ENCODE data around the gene PLAAT3. TPM values are rescaled to one million over a fixed set of nuclear protein-coding genes. Genes with fewer than 3 reads are reported as not detected.

The PLAAT3 gene
- total RNA-seq, 1 donor from 2014 or later: 8.0 TPM

DNA sequence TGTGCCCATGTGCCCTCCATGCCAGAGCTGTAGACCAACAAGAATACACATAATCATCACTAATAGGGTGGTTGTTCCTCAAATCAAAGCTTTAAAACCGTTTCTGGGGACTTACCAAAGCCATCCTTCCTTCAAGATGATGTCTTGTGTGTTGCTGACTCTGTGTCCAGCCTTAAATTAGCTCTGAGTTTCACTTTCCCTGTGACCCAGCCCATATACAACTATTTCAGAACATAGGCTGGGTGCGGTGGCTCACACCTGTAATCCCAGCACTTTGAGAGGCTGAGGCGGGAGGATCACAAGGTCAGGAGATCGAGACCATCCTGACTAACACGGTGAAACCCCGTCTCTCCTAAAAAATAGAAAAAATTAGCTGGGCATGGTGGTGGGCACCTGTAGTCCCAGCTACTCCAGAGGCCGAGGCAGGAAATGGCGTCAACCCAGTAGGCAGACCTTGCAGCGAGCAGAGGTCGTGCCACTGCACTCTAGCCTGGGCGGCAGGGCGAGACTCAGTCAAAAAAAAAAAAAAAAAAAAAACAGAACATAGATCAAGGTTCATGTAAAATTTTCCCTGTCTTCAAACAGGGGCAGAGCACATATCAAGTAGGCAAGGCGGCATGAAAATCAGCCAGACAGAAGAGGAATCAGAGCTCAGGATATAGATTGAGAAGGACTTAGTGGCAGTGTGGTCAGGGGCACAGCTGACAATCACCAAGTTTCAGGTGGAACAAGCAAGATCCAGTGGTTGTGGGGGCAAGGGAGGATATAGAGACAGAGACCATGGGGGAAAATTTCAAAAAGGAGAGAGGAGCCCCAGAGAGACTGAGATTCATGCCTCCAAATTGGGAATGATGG lies 50.8 kb downstream of the PLAAT3 start, which contains the start of gene PLAAT2:
TSS of gene PLAAT2 (minus strand) at position 179 of the 855 bp plus-strand sequence. CDS start at position 124, 55 bp downstream.
- no peak within 1 kb of the TSS for H3K27ac ChIP-seq
- no peak within 1 kb of the TSS for H3K9ac ChIP-seq
- no peaks in the 10 kb centered on the region for H4K20me1 ChIP-seq (ENCODE audit: low read depth)
- no peaks in the 10 kb centered on the region for H3K9me3 ChIP-seq (ENCODE audit: low read depth)
- H3K79me2 ChIP-seq (ENCODE audit: low read depth): no peaks in the 10 kb centered on the region
- H2AFZ ChIP-seq (replicated peaks): no peak within 1 kb of the TSS
- peak within 1 kb of the TSS; percentile 0 for H3K4me3 Mint-ChIP-seq
- peaks cover 10% of the 10 kb centered on the region for H3K27me3 Mint-ChIP-seq (ENCODE audit: insufficient read depth, low read depth)
- H3F3A ChIP-seq (ENCODE audit: low read depth): no peaks in the 10 kb centered on the region
- DNase-seq (ENCODE audit: low spot score): no peak
- no peaks in the 10 kb centered on the region for H3K36me3 ChIP-seq
- TF ChIP-seq EZH2phosphoT487 (IDR thresholded peaks at IDR 0.05) (no peak), EZH2 (IDR thresholded peaks at IDR 0.05) (no peak)
- TF ChIP-seq, protein P1, sequence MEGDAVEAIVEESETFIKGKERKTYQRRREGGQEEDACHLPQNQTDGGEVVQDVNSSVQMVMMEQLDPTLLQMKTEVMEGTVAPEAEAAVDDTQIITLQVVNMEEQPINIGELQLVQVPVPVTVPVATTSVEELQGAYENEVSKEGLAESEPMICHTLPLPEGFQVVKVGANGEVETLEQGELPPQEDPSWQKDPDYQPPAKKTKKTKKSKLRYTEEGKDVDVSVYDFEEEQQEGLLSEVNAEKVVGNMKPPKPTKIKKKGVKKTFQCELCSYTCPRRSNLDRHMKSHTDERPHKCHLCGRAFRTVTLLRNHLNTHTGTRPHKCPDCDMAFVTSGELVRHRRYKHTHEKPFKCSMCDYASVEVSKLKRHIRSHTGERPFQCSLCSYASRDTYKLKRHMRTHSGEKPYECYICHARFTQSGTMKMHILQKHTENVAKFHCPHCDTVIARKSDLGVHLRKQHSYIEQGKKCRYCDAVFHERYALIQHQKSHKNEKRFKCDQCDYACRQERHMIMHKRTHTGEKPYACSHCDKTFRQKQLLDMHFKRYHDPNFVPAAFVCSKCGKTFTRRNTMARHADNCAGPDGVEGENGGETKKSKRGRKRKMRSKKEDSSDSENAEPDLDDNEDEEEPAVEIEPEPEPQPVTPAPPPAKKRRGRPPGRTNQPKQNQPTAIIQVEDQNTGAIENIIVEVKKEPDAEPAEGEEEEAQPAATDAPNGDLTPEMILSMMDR (IDR thresholded peaks at IDR 0.05): no peak
- peaks cover 24% of the 10 kb centered on the region for H3K4me1 Mint-ChIP-seq
- H3K4me1 ChIP-seq: no peaks in the 10 kb centered on the region
- H3K4me3 ChIP-seq: no peak within 1 kb of the TSS
- H3K27me3 ChIP-seq: no peaks in the 10 kb centered on the region
- H3K9me3 Mint-ChIP-seq: no peaks in the 10 kb centered on the region
- H3K36me3 Mint-ChIP-seq: no peaks in the 10 kb centered on the region
- no peak within 1 kb of the TSS for H3K4me2 ChIP-seq
- H3K27ac Mint-ChIP-seq: peak within 1 kb of the TSS; percentile 10

DNA sequence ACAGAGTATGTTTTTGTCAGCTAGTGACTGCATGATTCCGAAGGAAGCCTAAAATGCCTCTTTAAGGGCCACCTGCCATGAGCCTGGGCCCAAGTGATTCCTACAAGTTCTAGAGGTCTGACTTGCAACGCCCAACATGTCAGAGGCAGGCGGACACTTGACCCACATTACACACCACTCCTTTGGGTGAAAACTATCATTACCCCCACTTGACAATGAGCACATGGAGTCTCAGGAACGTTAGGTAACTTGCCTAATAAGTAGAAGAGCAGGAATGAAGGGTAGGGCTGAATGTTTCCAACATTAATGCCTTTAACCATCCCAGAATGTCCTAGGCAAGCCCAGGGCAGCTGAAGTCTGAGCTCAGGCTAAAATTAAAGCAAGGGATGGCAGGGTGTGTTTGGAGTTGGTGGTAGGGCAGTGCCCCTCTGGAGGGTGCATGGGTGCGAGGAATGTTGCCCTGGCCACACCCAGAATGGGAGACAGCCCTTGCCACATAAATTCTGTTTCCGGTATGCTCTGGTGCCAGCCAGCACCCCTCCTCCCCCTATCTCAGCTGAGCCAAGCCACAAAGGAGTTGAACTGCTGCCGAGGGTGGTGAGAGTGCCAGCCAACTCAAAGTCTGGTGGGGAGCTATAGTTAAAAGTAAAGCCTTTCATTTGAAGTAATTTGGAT lies 53.6 kb downstream of the PLAAT3 start:
- no peak for DNase-seq (ENCODE audit: low spot score)
- no peak overlapping the region for H3K9ac ChIP-seq
- no peaks in the 10 kb centered on the region for H3K27me3 ChIP-seq
- H2AFZ ChIP-seq (replicated peaks): no peak overlapping the region
- no peaks in the 10 kb centered on the region for H3K9me3 ChIP-seq (ENCODE audit: low read depth)
- no peaks in the 10 kb centered on the region for H3F3A ChIP-seq (ENCODE audit: low read depth)
- no peak overlapping the region for H3K27ac ChIP-seq
- H3K79me2 ChIP-seq (ENCODE audit: low read depth): no peaks in the 10 kb centered on the region
- no peak overlapping the region for H3K4me3 ChIP-seq
- no peak overlapping the region for H3K4me2 ChIP-seq
- no peaks in the 10 kb centered on the region for H3K4me1 ChIP-seq
- Mint-ChIP-seq H3K4me3 (no peak overlapping the region), H3K36me3 (no peaks in the 10 kb centered on the region), H3K27me3 (ENCODE audit: insufficient read depth, low read depth) (peaks cover 12% of the 10 kb centered on the region), H3K4me1 (peaks cover 15% of the 10 kb centered on the region), H3K27ac (no peak overlapping the region), H3K9me3 (no peaks in the 10 kb centered on the region)
- no peaks in the 10 kb centered on the region for H4K20me1 ChIP-seq (ENCODE audit: low read depth)
- TF ChIP-seq, protein P1 (IDR thresholded peaks at IDR 0.05): no peak
- no peak for TF ChIP-seq EZH2phosphoT487 (IDR thresholded peaks at IDR 0.05)
- no peak for TF ChIP-seq EZH2 (IDR thresholded peaks at IDR 0.05)
- H3K36me3 ChIP-seq: no peaks in the 10 kb centered on the region

DNA sequence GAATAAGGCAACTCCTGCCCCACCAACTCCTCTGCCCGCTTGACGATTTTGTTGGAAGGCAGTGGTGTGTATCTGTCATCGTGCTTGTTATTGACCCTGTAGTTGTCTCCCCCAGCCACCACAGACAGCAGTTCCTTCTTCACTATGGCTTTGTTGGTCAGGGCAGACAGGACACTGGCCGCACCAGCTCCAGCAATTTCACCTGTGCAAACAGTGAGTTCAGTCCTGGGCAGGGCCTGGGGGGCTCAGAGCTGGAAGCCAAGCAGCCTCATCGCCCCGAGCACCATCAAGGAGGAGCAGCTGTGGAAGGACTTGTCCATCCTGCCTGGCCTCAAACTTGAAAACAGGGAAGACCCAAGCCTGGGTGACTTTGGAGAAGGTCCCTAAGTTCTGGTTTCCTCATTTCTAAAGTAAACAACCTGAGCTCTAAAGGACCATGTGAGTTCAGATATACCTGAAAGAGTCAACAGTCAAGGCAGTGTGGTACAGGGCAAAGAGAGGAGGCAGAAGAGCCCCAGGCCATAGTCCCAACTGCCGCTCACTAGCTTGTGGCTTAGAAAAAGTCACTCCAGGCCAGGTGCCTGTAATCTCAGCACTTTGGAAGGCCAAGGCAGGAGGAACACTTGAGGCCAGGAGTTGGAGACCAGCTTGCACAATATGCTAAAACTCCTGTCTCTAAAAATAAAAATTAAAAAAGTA lies 55.6 kb downstream of the PLAAT3 start:
- Histone ChIP-seq H3F3A (ENCODE audit: low read depth) (no peaks in the 10 kb centered on the region), H3K9ac (no peak overlapping the region), H3K36me3 (no peaks in the 10 kb centered on the region), H3K4me3 (no peak overlapping the region), H4K20me1 (ENCODE audit: low read depth) (no peaks in the 10 kb centered on the region), H3K4me1 (peaks cover 4% of the 10 kb centered on the region), H3K9me3 (ENCODE audit: low read depth) (no peaks in the 10 kb centered on the region), H3K4me2 (no peak overlapping the region), H2AFZ (replicated peaks) (no peak overlapping the region), H3K27ac (no peak overlapping the region), H3K79me2 (ENCODE audit: low read depth) (no peaks in the 10 kb centered on the region), H3K27me3 (no peaks in the 10 kb centered on the region)
- peaks cover 17% of the 10 kb centered on the region for H3K4me1 Mint-ChIP-seq
- DNase-seq (ENCODE audit: low spot score): no peak
- no peaks in the 10 kb centered on the region for H3K36me3 Mint-ChIP-seq
- H3K4me3 Mint-ChIP-seq: no peak overlapping the region
- peaks cover 9% of the 10 kb centered on the region for H3K27me3 Mint-ChIP-seq (ENCODE audit: insufficient read depth, low read depth)
- H3K9me3 Mint-ChIP-seq: no peaks in the 10 kb centered on the region
- no peak for TF ChIP-seq EZH2phosphoT487 (IDR thresholded peaks at IDR 0.05)
- no peak for TF ChIP-seq EZH2 (IDR thresholded peaks at IDR 0.05)
- TF ChIP-seq, protein P1 (IDR thresholded peaks at IDR 0.05): no peak
- H3K27ac Mint-ChIP-seq: no peak overlapping the region

All from neural progenitor cell (in vitro differentiated cells).